Fibroblast of peridontal ligament (primary cell): ENCODE measurements around the gene TK2.

Experiments used
- DNase-seq: peaks from one replicate; pipeline ENCODE4 v3.0.0-alpha.2; 2010; ENCODE audit errors: extremely low read depth

The TK2 gene

GRCh38 chr16:66483689-66484452, 66.1 kb downstream of the TK2 start:
- DNase-seq: peak; percentile 57

- no peak for DNase-seq
These were observed 68.0 kb downstream of the TK2 start for GRCh38 chr16:66481943-66482390.

GRCh38 chr16:66481081-66481942, 68.6 kb downstream of the TK2 start:
- DNase-seq: no peak

GRCh38 chr16:66480265-66481080, 69.4 kb downstream of the TK2 start:
- DNase-seq: no peak

GRCh38 chr16:66479661-66480264, 70.2 kb downstream of the TK2 start:
- no peak for DNase-seq

- DNase-seq: peak; percentile 56
These were observed 71.0 kb downstream of the TK2 start for GRCh38 chr16:66478733-66479511.

GRCh38 chr16:66477028-66477515, 72.8 kb downstream of the TK2 start:
- DNase-seq: no peak

GRCh38 chr16:66476328-66477027, 73.4 kb downstream of the TK2 start:
- DNase-seq: no peak

- DNase-seq: no peak
These were observed 74.7 kb downstream of the TK2 start for GRCh38 chr16:66475232-66475631.

- no peak for DNase-seq
These were observed 75.1 kb downstream of the TK2 start for GRCh38 chr16:66474750-66475199.

GRCh38 chr16:66473654-66474519, 76.0 kb downstream of the TK2 start:
- DNase-seq: no peak

- DNase-seq: no peak
These were observed 76.8 kb downstream of the TK2 start for GRCh38 chr16:66473051-66473571.

- DNase-seq: no peak
These were observed 78.1 kb downstream of the TK2 start for GRCh38 chr16:66471716-66472393.

- DNase-seq: no peak
These were observed 78.7 kb downstream of the TK2 start for GRCh38 chr16:66471264-66471663.

GRCh38 chr16:66470556-66470955, 79.4 kb downstream of the TK2 start:
- no peak for DNase-seq

- DNase-seq: no peak
These were observed 79.9 kb downstream of the TK2 start for GRCh38 chr16:66469947-66470546.

- no peak for DNase-seq
These were observed 80.5 kb downstream of the TK2 start for GRCh38 chr16:66469291-66469946.
